Activated CD4-positive, alpha-beta T cell treated with anti-CD3 and anti-CD28 coated beads, Interleukin-2, amount 50 U/mL, for 24 hours (primary cell): Measurements from ENCODE around the gene SUN2.

Source experiments
- DNase-seq, 2 donors: peaks; one replicate each; pipeline ENCODE4 v3.0.0-alpha.2; 2020; ENCODE audit warnings: low read depth in 1 of 2, low spot score in 1 of 2

The SUN2 gene

GRCh38 chr22:38698407-38699094 lies 57.2 kb downstream of the SUN2 start:
- DNase-seq = no peak

GRCh38 chr22:38697425-38698089 lies 58.2 kb downstream of the SUN2 start:
- no peak for DNase-seq

GRCh38 chr22:38696606-38697424 lies 59.0 kb downstream of the SUN2 start:
- peak in 1 of 2 donors; percentile 46 for DNase-seq

GRCh38 chr22:38694940-38695339 lies 60.9 kb downstream of the SUN2 start:
- no peak for DNase-seq

- DNase-seq = no peak
Measured at GRCh38 chr22:38694049-38694448, 61.7 kb downstream of the SUN2 start.

GRCh38 chr22:38689651-38690050 lies 66.1 kb downstream of the SUN2 start:
- DNase-seq = no peak

GRCh38 chr22:38685761-38686160 lies 70.0 kb downstream of the SUN2 start:
- DNase-seq = no peak

- no peak for DNase-seq
Measured at GRCh38 chr22:38684895-38685294, 70.9 kb downstream of the SUN2 start.
